GM19397 (cell line): ENCODE results near the gene NELFE.
"Not testable (repeated sequence)": the region's sequence is repeated elsewhere in the genome, so short reads cannot be mapped to it uniquely, and the experiment has no call there.

Source experiments
- ATAC-seq: cut with Tn5 transposase; IDR thresholded peaks from one replicate; pipeline ENCODE4 v1.9.1; 2021; ENCODE audit warnings: mild to moderate bottlenecking, moderate library complexity; ENCODE audit not compliant: unreplicated experiment

The NELFE gene

GRCh38 chr6:31919624-31920303 lies 39.0 kb downstream of the NELFE start:
- no peak for ATAC-seq

- no peak for ATAC-seq
Measured at GRCh38 chr6:31918069-31918720, 40.6 kb downstream of the NELFE start.

DNA sequence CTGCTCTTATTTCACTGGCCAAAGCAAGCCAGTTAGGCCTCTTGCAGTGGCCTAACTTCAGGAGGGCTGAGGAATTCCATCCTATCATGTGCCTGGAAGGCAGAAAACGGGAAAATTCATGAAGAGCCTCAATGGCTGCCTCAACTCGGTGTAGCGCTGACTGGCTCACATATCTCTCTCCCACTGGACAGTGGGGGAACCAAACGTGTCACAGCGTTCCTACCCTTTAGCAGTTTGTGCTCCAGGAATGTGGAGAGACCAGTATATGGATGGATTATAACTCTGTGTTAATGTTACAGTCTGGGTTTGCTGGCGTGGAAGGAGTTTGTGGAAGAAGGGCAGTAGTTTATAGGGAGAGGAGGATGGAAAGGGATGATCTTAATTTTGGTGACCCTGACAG lies 43.0 kb downstream of the NELFE start:
- ATAC-seq = no peak

- ATAC-seq = no peak
Measured at GRCh38 chr6:31915351-31915750, 43.4 kb downstream of the NELFE start.

- ATAC-seq = no peak
Measured at GRCh38 chr6:31911826-31912585, 46.8 kb downstream of the NELFE start.

DNA sequence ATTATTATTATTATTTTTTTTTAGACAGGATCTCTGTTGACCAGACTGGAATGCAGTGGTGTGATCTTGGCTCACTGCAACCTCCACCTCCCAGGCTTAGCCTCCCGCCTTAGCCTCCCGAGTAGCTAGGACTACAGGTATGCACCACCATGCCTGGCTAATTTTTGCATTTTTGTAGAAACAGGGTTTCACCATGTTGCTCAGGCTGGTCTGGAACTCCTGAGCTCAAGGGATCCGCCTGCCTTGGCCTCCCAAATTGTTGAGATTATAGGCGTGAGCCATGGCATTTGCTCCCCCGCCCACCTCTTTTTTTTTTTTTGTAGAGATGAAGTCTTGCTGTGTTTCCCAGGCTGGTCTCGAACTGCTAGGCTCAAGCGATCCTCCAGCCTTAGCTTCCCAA lies 49.5 kb downstream of the NELFE start:
- ATAC-seq = not testable (repeated sequence)

DNA sequence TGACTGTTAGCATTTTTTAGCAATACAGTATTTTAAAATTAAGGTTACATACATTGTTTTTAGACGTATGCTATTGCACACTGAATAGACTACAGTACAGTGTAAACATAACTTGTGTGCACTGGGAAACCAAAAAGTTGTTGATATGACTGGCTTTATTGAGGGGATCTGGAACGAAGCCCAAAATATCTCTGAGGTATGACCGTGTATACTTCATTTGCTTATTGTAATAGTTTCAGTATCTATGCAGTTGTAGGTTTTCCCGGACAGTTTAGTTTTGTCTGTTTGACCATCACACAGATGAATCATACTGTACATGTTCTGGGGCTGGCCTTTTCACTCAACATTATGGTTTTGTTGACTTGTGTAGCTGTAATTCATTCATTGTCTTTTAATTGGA lies 50.0 kb downstream of the NELFE start:
- ATAC-seq = no peak

DNA sequence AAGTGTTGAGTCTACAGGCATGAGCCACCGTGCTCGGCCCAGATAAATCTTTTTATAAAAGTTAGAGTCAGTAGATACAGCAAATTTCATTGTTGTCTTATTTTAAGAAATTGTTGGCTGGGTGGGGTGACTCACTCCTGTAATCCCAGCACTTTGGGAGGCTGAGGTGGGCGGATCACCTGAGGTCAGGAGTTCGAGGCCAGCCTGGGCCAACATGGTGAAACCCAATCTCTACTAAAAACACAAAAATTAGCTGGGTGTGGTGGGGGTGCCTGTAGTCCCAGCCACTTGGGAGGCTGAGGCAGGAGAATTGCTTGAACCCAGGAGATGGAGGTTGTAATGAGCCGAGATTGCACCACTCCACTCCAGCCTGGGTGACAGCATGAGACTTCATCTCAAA lies 50.5 kb downstream of the NELFE start:
- not testable (repeated sequence) for ATAC-seq

GRCh38 chr6:31907158-31907813 lies 51.5 kb downstream of the NELFE start:
- no peak for ATAC-seq

DNA sequence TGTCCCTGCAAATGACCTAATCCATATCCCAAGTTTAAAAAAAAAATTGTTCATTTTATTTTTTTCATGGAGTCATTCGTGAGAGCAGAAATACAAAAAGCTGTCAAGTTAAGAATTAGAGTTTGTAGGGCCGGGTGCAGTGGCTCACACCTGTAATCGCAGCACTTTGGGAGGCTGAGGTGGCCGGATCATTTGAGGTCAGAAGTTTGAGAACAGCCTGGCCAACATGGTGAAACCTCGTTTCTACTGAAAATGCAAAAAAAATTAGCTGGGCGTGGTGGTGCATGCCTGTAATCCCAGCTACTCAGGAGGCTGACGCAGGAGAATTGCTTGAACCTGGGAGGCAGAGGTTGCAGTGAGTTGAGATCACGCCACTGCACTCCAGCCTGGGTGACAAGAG lies 52.0 kb downstream of the NELFE start:
- not testable (repeated sequence) for ATAC-seq

DNA sequence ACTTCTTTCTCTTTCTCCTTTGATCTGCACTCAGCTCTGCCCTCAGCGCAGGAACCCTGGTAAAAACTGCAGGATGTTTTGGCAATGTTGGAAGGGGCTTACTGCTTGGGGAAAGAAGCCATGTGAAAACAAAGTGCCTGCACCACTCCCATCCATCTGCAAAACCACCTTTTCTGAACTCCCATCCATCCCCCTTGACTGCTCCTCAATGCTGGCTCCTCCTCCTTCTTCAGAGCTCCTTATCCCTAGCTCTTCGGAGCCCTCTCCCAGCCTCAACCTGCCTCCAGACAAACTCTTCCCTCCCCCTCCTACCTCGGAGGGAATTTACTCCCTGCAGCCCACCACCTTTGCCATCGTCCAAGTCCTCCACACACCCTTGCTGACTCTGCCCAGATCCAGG lies 52.6 kb downstream of the NELFE start:
- no peak for ATAC-seq

- no peak for ATAC-seq
Measured at GRCh38 chr6:31905041-31905440, 53.7 kb downstream of the NELFE start.

DNA sequence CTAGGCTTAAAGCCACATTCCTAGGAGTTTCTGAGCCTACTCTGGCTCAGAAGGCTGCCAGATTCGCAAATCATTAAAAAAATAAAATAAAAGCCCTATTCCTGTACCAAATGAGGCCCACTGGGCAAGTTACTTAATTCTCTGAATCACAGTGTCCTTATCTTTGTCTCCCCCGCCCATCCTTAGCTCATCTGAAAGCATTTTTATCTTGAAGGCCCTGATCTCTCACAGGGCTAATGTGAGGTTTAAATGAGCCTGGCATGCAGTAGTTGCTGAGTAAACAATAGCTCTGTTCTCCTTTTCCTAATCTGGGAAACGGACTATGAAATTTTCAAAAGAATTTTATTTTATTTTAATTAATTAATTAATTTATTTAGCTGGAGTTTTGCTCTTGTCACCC lies 54.8 kb downstream of the NELFE start:
- no peak for ATAC-seq
